ENCODE measurements around the gene SH3BGRL2.
A peak's percentile ranks its signal among the peaks of the same experiment; 100 is the strongest.
"Not testable (repeated sequence)": the region's sequence is repeated elsewhere in the genome, so short reads cannot be mapped to it uniquely, and the experiment has no call there.

Gene SH3BGRL2

GRCh38 chr6:79650950-79651349, 19.8 kb downstream of the SH3BGRL2 start:
- no peak for DNase-seq

- DNase-seq = no peak
Observed at GRCh38 chr6:79656134-79656533, 25.0 kb downstream of the SH3BGRL2 start.

- no peak for DNase-seq
Observed at GRCh38 chr6:79657238-79657637, 26.1 kb downstream of the SH3BGRL2 start.

GRCh38 chr6:79663655-79664054, 32.5 kb downstream of the SH3BGRL2 start:
- DNase-seq = peak; percentile 39 to 54

GRCh38 chr6:79665725-79666551, 34.8 kb downstream of the SH3BGRL2 start:
- DNase-seq = no peak

GRCh38 chr6:79666634-79667033, 35.5 kb downstream of the SH3BGRL2 start:
- no peak for DNase-seq

GRCh38 chr6:79668381-79668780, 37.3 kb downstream of the SH3BGRL2 start:
- no peak for DNase-seq

GRCh38 chr6:79669766-79670165, 38.6 kb downstream of the SH3BGRL2 start:
- DNase-seq = no peak

- DNase-seq = no peak
Observed at GRCh38 chr6:79670789-79671188, 39.7 kb downstream of the SH3BGRL2 start.

- peak in 1 of 2 experiments; percentile 29 for DNase-seq
Observed at GRCh38 chr6:79671600-79672266, 40.6 kb downstream of the SH3BGRL2 start.

GRCh38 chr6:79672631-79673111, 41.5 kb downstream of the SH3BGRL2 start:
- DNase-seq = peak in 1 of 2 experiments; percentile 12

- no peak for DNase-seq
Observed at GRCh38 chr6:79673947-79674346, 42.8 kb downstream of the SH3BGRL2 start.

GRCh38 chr6:79676785-79677736, 45.9 kb downstream of the SH3BGRL2 start:
- no peak for DNase-seq

- DNase-seq = not testable (repeated sequence)
Observed at GRCh38 chr6:79682682-79683081, 51.6 kb downstream of the SH3BGRL2 start.

GRCh38 chr6:79684876-79685275, 53.7 kb downstream of the SH3BGRL2 start:
- DNase-seq = no peak

- DNase-seq = no peak
Observed at GRCh38 chr6:79686707-79687309, 55.7 kb downstream of the SH3BGRL2 start.

GRCh38 chr6:79687759-79688158, 56.6 kb downstream of the SH3BGRL2 start:
- no peak for DNase-seq

- no peak for DNase-seq
Observed at GRCh38 chr6:79694156-79694555, 63.0 kb downstream of the SH3BGRL2 start.

GRCh38 chr6:79694623-79695343, 63.7 kb downstream of the SH3BGRL2 start:
- no peak for DNase-seq

GRCh38 chr6:79697430-79697829, 66.3 kb downstream of the SH3BGRL2 start:
- DNase-seq = no peak

GRCh38 chr6:79699606-79700005, 68.5 kb downstream of the SH3BGRL2 start:
- DNase-seq = no peak

- DNase-seq = no peak
Observed at GRCh38 chr6:79702691-79703090, 71.6 kb downstream of the SH3BGRL2 start.

Measured in SHP77 (cell line).